ENCODE results near the gene PTGES3L.
"Not testable (repeated sequence)": the region's sequence is repeated elsewhere in the genome, so short reads cannot be mapped to it uniquely, and the experiment has no call there.

PTGES3L gene

DNA sequence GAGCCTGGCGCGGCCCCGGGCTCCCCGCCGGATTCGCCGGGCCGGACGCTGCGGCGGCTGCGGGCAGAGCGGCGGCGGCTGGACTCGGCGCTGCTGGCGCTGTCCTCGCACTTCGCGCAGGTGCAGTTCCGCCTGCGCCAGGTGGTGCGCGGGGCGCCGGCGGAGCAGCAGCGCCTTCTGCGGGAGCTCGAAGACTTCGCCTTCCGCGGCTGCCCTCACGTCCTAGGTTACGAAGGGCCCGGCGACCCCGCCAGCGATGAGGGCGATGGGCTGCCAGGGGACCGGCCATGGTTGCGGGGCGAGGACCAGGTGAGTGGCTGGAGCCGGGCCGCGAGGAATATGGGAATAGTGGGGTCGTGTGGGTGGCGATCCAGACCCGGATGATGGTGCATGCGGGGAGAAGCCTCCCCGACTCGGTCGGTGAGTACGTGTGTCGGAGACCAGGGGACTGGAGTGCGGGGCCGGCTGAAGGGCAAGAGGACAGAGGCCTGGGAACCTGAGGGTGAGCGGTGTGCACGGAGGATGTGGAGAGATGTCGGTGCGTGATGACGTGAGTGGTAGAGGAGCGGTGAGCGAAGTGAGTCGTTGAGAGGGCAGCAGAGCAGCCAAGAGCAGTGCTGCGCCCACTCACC lies 1.0 kb upstream of the PTGES3L start:
- Histone ChIP-seq H3K4me2 (ENCODE audit: low read depth, low read length) (peak overlapping the region; percentile 97), H3K4me1 (ENCODE audit: low read length) (peaks cover 13% of the 10 kb centered on the region), H3K9me2 (replicated peaks; ENCODE audit: insufficient read depth, low read length) (no peaks in the 10 kb centered on the region), H3K4me3 (ENCODE audit: low read length) (peak overlapping the region; percentile 95), H3K27me3 (replicated peaks; ENCODE audit: insufficient read depth, low read length) (no peaks in the 10 kb centered on the region), H2AFZ (ENCODE audit: low read length) (peak overlapping the region; percentile 91), H3K9me3 (replicated peaks; ENCODE audit: insufficient read depth, low read length) (no peaks in the 10 kb centered on the region), H3K9ac (ENCODE audit: low read length) (peak overlapping the region; percentile 85), H3F3A (ENCODE audit: insufficient read depth, low read length) (peaks cover 11% of the 10 kb centered on the region), H3K36me3 (replicated peaks; ENCODE audit: insufficient read depth, low read length) (no peaks in the 10 kb centered on the region), H3K79me2 (ENCODE audit: low read length) (peaks cover 43% of the 10 kb centered on the region), H3K27ac (ENCODE audit: low read length) (peak overlapping the region; percentile 88), H4K20me1 (ENCODE audit: insufficient read depth, low read length) (no peaks in the 10 kb centered on the region)
- TF ChIP-seq EZH2phosphoT487 (IDR thresholded peaks at IDR 0.05; ENCODE audit: low read length), result no peak
- TF ChIP-seq, protein P1, sequence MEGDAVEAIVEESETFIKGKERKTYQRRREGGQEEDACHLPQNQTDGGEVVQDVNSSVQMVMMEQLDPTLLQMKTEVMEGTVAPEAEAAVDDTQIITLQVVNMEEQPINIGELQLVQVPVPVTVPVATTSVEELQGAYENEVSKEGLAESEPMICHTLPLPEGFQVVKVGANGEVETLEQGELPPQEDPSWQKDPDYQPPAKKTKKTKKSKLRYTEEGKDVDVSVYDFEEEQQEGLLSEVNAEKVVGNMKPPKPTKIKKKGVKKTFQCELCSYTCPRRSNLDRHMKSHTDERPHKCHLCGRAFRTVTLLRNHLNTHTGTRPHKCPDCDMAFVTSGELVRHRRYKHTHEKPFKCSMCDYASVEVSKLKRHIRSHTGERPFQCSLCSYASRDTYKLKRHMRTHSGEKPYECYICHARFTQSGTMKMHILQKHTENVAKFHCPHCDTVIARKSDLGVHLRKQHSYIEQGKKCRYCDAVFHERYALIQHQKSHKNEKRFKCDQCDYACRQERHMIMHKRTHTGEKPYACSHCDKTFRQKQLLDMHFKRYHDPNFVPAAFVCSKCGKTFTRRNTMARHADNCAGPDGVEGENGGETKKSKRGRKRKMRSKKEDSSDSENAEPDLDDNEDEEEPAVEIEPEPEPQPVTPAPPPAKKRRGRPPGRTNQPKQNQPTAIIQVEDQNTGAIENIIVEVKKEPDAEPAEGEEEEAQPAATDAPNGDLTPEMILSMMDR (IDR thresholded peaks at IDR 0.05; ENCODE audit: low read length), result peak; percentile 30; the same call in 1 of the 2 replicates
- peak; percentile 79 for DNase-seq

DNA sequence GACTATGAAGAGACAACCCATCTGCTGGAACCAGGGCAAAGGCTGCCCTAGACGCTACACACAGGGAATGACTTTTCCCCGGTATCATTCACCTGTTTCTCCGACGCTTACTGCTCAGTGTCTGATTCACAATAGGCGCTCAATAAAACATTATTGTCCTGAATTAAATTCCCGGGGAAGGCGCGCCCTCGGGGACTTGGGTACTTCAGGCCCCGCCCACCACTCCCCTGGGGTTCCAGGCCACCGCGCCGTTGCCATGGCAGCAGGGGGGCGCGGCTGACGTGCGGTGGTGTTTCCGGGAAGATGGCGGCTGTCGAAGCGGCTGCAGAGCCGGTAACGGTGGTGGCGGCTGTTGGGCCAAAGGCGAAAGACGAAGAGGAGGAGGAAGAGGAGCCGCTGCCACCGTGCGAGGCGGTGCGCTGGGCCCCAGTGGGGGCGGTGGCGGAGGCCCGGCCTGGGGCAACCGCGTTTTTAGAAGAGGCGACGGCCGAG lies 440 bp upstream of the PTGES3L start, which contains the start of gene RUNDC1:
TSS of gene RUNDC1 (plus strand) at position 292 of the 492 bp plus-strand sequence. CDS start at position 304, 12 bp downstream.
- no peaks in the 10 kb centered on the region for H3K9me3 ChIP-seq (replicated peaks; ENCODE audit: insufficient read depth, low read length)
- no peaks in the 10 kb centered on the region for H4K20me1 ChIP-seq (ENCODE audit: insufficient read depth, low read length)
- no peak for TF ChIP-seq EZH2 (optimal IDR thresholded peaks at IDR 0.05; ENCODE audit: low read depth, low read length)
- TF ChIP-seq EZH2phosphoT487 (IDR thresholded peaks at IDR 0.05; ENCODE audit: low read length), result no peak
- TF ChIP-seq, protein P1 (IDR thresholded peaks at IDR 0.05; ENCODE audit: low read length), result no peak
- H3K27me3 ChIP-seq (replicated peaks; ENCODE audit: insufficient read depth, low read length), result no peaks in the 10 kb centered on the region
- H3K4me2 ChIP-seq (ENCODE audit: low read depth, low read length), result peak within 1 kb of the TSS; percentile 97
- H3K79me2 ChIP-seq (ENCODE audit: low read length), result peaks cover 37% of the 10 kb centered on the region
- peak within 1 kb of the TSS; percentile 95 for H3K4me3 ChIP-seq (ENCODE audit: low read length)
- peak within 1 kb of the TSS; percentile 88 for H3K27ac ChIP-seq (ENCODE audit: low read length)
- H3K9me2 ChIP-seq (replicated peaks; ENCODE audit: insufficient read depth, low read length), result no peaks in the 10 kb centered on the region
- H2AFZ ChIP-seq (ENCODE audit: low read length), result peak within 1 kb of the TSS; percentile 91
- peak; percentile 93 for DNase-seq
- no peaks in the 10 kb centered on the region for H3K36me3 ChIP-seq (replicated peaks; ENCODE audit: insufficient read depth, low read length)
- H3F3A ChIP-seq (ENCODE audit: insufficient read depth, low read length), result peaks cover 11% of the 10 kb centered on the region
- H3K9ac ChIP-seq (ENCODE audit: low read length), result peak within 1 kb of the TSS; percentile 85
- H3K4me1 ChIP-seq (ENCODE audit: low read length), result peaks cover 13% of the 10 kb centered on the region

DNA sequence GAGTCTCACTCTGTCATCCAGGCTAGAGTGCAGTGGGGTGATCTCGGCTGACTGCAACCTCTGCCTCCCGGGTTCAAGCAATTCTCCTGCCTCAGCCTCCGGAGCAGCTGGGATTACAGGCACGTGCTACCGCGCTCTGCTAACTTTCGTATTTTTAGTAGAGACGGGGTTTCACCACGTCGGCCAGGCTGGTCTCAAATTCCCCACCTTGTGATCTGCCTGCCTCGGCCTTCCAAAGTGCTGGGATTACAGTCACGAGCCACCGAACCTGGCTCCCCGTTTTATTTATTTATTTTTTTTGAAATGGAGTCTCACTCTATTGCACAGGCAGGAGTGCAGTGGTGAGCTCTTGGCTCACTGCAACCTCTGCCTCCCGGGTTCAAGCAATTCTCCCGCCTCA lies 4.2 kb downstream of the PTGES3L start:
- H3K27ac ChIP-seq (ENCODE audit: low read length); H3K27me3 ChIP-seq (replicated peaks; ENCODE audit: insufficient read depth, low read length); H4K20me1 ChIP-seq (ENCODE audit: insufficient read depth, low read length); H3K4me1 ChIP-seq (ENCODE audit: low read length); H2AFZ ChIP-seq (ENCODE audit: low read length); H3K36me3 ChIP-seq (replicated peaks; ENCODE audit: insufficient read depth, low read length); H3K79me2 ChIP-seq (ENCODE audit: low read length); H3K4me2 ChIP-seq (ENCODE audit: low read depth, low read length); DNase-seq; H3K9me3 ChIP-seq (replicated peaks; ENCODE audit: insufficient read depth, low read length); H3F3A ChIP-seq (ENCODE audit: insufficient read depth, low read length); H3K9ac ChIP-seq (ENCODE audit: low read length); H3K9me2 ChIP-seq (replicated peaks; ENCODE audit: insufficient read depth, low read length); H3K4me3 ChIP-seq (ENCODE audit: low read length): not testable (repeated sequence)

DNA sequence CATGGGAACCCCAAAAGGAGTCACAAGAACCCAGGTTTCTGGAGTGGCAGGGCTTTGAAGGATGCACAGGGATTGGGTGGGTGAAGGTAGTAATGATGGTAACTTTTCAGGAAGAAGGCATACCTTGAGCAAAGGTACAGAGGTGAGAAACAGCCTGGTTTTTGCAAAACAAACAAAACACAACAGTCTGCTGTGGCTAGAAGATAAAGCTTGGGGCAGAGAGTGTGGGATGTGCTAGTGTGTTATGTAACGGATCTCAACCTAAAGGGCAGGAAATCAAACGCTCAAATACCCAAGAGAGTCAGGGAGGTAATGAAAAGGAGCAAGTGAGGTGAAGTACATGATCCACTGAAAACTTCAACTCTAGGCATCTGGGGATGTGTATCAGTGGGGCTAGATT lies 4.6 kb downstream of the PTGES3L start:
- Histone ChIP-seq H3K9me3 (replicated peaks; ENCODE audit: insufficient read depth, low read length) (no peaks in the 10 kb centered on the region), H3K9ac (ENCODE audit: low read length) (no peak overlapping the region), H3K27me3 (replicated peaks; ENCODE audit: insufficient read depth, low read length) (no peaks in the 10 kb centered on the region), H4K20me1 (ENCODE audit: insufficient read depth, low read length) (no peaks in the 10 kb centered on the region), H3K4me2 (ENCODE audit: low read depth, low read length) (no peak overlapping the region), H3K36me3 (replicated peaks; ENCODE audit: insufficient read depth, low read length) (no peaks in the 10 kb centered on the region), H2AFZ (ENCODE audit: low read length) (no peak overlapping the region), H3K79me2 (ENCODE audit: low read length) (no peaks in the 10 kb centered on the region), H3K4me3 (ENCODE audit: low read length) (no peak overlapping the region), H3K27ac (ENCODE audit: low read length) (no peak overlapping the region), H3K4me1 (ENCODE audit: low read length) (peaks cover 9% of the 10 kb centered on the region), H3F3A (ENCODE audit: insufficient read depth, low read length) (0 out of 2 replicates have a peak, but pooled peaks cover 3% of the 10 kb centered on the region), H3K9me2 (replicated peaks; ENCODE audit: insufficient read depth, low read length) (no peaks in the 10 kb centered on the region)
- TF ChIP-seq EZH2 (optimal IDR thresholded peaks at IDR 0.05; ENCODE audit: low read depth, low read length) (no peak), EZH2phosphoT487 (IDR thresholded peaks at IDR 0.05; ENCODE audit: low read length) (no peak)
- TF ChIP-seq, protein P1 (IDR thresholded peaks at IDR 0.05; ENCODE audit: low read length), result no peak
- no peak for DNase-seq

DNA sequence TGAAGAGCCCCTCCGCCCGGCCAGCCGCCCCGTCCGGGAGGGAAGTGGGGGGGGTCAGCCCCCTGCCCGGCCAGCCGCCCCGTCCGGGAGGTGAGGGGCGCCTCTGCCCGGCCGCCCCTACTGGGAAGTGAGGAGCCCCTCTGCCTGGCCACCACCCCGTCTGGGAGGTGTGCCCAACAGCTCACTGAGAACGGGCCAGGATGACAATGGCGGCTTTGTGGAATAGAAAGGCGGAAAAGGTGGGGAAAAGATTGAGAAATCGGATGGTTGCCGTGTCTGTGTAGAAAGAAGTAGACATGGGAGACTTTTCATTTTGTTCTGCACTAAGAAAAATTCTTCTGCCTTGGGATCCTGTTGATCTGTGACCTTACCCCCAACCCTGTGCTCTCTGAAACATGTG lies 6.6 kb downstream of the PTGES3L start:
- not testable (repeated sequence) for H3K36me3 ChIP-seq (replicated peaks; ENCODE audit: insufficient read depth, low read length); H3K4me2 ChIP-seq (ENCODE audit: low read depth, low read length); H3K9me3 ChIP-seq (replicated peaks; ENCODE audit: insufficient read depth, low read length); H2AFZ ChIP-seq (ENCODE audit: low read length); H3K9me2 ChIP-seq (replicated peaks; ENCODE audit: insufficient read depth, low read length); H4K20me1 ChIP-seq (ENCODE audit: insufficient read depth, low read length); H3F3A ChIP-seq (ENCODE audit: insufficient read depth, low read length); H3K79me2 ChIP-seq (ENCODE audit: low read length); H3K4me1 ChIP-seq (ENCODE audit: low read length); DNase-seq; H3K27me3 ChIP-seq (replicated peaks; ENCODE audit: insufficient read depth, low read length); H3K9ac ChIP-seq (ENCODE audit: low read length); H3K27ac ChIP-seq (ENCODE audit: low read length); H3K4me3 ChIP-seq (ENCODE audit: low read length)
